ENCODE data around the gene SRPRA. TPM values are rescaled to one million over a fixed set of nuclear protein-coding genes. Genes with fewer than 3 reads are reported as not detected.

Gene SRPRA, protein sequence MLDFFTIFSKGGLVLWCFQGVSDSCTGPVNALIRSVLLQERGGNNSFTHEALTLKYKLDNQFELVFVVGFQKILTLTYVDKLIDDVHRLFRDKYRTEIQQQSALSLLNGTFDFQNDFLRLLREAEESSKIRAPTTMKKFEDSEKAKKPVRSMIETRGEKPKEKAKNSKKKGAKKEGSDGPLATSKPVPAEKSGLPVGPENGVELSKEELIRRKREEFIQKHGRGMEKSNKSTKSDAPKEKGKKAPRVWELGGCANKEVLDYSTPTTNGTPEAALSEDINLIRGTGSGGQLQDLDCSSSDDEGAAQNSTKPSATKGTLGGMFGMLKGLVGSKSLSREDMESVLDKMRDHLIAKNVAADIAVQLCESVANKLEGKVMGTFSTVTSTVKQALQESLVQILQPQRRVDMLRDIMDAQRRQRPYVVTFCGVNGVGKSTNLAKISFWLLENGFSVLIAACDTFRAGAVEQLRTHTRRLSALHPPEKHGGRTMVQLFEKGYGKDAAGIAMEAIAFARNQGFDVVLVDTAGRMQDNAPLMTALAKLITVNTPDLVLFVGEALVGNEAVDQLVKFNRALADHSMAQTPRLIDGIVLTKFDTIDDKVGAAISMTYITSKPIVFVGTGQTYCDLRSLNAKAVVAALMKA
- 89.8 TPM for polyA plus RNA-seq (2013)

DNA sequence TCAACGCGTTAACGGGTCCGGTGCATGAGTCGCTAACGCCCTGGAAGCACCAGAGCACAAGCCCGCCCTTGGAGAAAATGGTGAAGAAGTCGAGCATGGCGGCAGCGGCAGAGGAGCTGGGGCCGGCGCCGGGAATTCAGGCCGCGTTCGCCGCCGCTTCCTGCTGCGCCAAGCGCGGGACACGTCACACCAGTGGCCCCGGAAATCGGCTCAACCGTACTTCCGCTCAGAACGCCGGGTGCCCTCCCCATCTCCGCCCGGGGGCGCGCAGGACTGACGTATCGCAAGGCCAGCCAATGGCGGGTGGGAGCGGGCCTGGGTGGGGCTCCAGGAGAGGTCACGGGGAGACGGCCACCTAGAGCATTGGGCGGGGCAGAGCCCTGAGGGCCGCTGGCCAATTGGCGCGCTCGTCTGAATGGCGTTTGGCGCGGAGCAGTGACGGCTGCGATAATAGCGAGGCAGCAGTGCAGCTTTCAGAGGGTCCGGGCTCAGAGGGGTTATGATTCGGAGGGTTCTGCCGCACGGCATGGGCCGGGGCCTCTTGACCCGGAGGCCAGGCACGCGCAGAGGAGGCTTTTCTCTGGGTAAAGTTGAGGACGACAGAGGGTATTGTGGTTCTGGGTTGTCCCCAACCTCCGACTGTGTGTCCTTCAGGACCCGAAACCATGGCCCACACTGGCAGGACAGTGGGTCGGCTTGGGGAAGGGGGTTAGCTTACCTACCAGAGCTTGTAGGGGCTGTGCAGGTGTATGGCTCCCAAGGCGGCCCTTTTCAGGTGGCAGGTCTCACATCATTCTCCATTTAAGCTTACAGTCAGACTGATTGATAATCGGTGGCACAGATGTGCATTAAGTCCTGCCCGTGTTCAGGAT is at the start of gene SRPRA, which contains the start of gene FOXRED1:
TSS of gene SRPRA (minus strand) at position 188 of the 872 bp plus-strand sequence. CDS start at position 97, 91 bp downstream.
TSS of gene FOXRED1 (plus strand) at position 447 of the 872 bp plus-strand sequence. CDS start at position 500, 53 bp downstream.
- Histone ChIP-seq H3K27me3 (replicated peaks in 2 of 5; ENCODE audit: control insufficient read depth in 4 of 5, insufficient read depth in 5 of 5, low read length in 4 of 5) (no peaks in the 10 kb centered on the region), H3K27ac (ENCODE audit: insufficient read depth in 1 of 2, low read depth in 1 of 2, low read length in 2 of 2, poor library complexity in 1 of 2, severe bottlenecking in 2 of 2) (peak within 1 kb of the TSS; percentile 89 to 94), H3K9me3 (ENCODE audit: control extremely low read depth in 1 of 5, control insufficient read depth in 4 of 5, insufficient read depth in 2 of 5, low read depth in 1 of 5, low read length in 4 of 5) (no peaks in the 10 kb centered on the region), H3K4me1 (ENCODE audit: control extremely low read depth in 1 of 4, control insufficient read depth in 4 of 4, insufficient read depth in 4 of 4, low read length in 3 of 4) (peaks cover 7 to 19% (median 17%) of the 10 kb centered on the region in 4 experiments), H3K36me3 (ENCODE audit: control insufficient read depth in 4 of 4, insufficient read depth in 4 of 4, low read length in 3 of 4) (peaks cover 11 to 66% (median 38%) of the 10 kb centered on the region in 4 experiments), H3K4me3 (ENCODE audit: control insufficient read depth in 1 of 7, extremely low read depth in 1 of 7, insufficient read depth in 4 of 7, low read depth in 2 of 7, low read length in 6 of 7) (peak within 1 kb of the TSS; percentile 87 to 99 (median 97))
- peak; percentile 99 to 100 (median 100) for DNase-seq
- ChIA-PET POLR2A (interaction anchor here (0.6 to 1.6 kb wide), 4 partner anchors 10 to 381 kb away, joined by 3 to 7 read pairs (median 4); partner anchors contain the start of genes FAM118B and TIRAP), CTCF (interaction anchor here (0.7 kb wide), 1 partner anchor 11 kb away, joined by 4 read pairs; no protein-coding TSS in a partner anchor)
- under 1% methylated on average over 54 of the region's 64 CpGs for WGBS (ENCODE audit: insufficient coverage)

DNA sequence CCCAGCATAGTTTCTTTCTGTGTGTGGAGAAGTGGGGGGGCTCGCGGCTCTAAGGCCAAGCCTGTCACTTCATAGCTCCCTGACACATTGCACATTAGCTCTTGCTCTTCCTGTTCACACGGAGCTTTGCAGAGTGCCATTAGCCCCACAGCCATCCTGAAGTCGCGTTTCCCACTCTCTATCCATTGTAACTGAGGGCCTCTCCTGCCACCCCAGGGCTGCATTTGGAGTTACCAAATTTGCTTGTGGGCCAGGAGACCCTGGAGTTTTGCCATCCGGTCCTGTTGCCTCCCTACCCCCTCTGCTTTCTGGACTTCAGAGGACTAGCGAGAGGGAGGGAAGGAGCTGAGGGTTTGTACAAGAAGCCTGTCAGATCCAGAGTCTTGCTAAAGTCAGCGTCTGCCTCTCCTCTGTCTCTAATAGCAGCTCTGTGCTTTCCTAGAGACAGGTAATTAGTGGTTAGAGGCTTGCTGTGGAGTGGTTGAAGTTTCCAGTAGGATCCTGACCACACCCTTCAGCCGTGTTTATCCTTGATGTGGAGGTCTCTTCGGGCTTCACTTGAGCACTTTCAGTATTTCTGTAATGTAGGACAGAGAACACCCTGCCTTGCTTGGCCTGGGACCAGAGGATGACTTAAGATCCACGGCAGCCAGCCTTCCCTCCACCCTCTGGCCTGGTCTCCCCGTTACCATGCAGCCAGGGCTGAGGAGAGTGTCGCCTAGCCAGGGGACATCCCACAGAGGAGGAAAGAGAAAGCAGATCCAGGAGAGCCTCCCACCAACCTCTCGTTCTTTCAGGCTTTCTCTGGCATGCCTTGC is 49.3 kb upstream of the SRPRA start:
- H3K4me1 ChIP-seq (ENCODE audit: control extremely low read depth in 1 of 4, control insufficient read depth in 4 of 4, insufficient read depth in 4 of 4, low read length in 3 of 4), result peaks cover 18 to 61% (median 36%) of the 10 kb centered on the region in 4 experiments

DNA sequence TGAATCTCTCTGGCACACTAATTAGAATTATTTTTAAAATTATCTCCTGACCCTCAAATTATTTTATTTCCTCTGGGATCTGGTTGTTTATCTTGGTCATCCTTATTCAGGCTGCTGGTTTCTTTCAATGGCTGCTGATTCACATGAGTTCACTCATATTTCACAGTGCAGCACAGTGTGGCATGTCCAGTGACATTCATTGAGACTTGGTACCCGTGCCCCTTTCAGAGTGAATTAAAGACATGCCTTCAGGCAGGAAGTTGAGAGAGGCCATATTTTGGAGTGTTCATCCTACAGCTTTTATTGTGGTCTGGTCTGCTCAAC is 48.7 kb upstream of the SRPRA start:
- POLR2A ChIA-PET, result interaction anchor here (0.7 kb wide), 1 partner anchor 24 kb away, joined by 3 read pairs; no protein-coding TSS in a partner anchor
- Histone ChIP-seq H3K36me3 (ENCODE audit: control insufficient read depth in 4 of 4, insufficient read depth in 4 of 4, low read length in 3 of 4) (peaks cover 0 to 21% (median 2%) of the 10 kb centered on the region in 4 experiments), H3K4me1 (ENCODE audit: control extremely low read depth in 1 of 4, control insufficient read depth in 4 of 4, insufficient read depth in 4 of 4, low read length in 3 of 4) (peaks cover 18 to 66% (median 41%) of the 10 kb centered on the region in 4 experiments), H3K4me3 (ENCODE audit: control insufficient read depth in 1 of 7, extremely low read depth in 1 of 7, insufficient read depth in 4 of 7, low read depth in 2 of 7, low read length in 6 of 7) (peak overlapping the region in 2 of 7 experiments; percentile 34 to 48), H3K27ac (ENCODE audit: insufficient read depth in 1 of 2, low read depth in 1 of 2, low read length in 2 of 2, poor library complexity in 1 of 2, severe bottlenecking in 2 of 2) (no peak overlapping the region), H3K9me3 (ENCODE audit: control extremely low read depth in 1 of 5, control insufficient read depth in 4 of 5, insufficient read depth in 2 of 5, low read depth in 1 of 5, low read length in 4 of 5) (peaks cover 0 to 2% (median 0%) of the 10 kb centered on the region in 5 experiments), H3K27me3 (replicated peaks in 2 of 5; ENCODE audit: control insufficient read depth in 4 of 5, insufficient read depth in 5 of 5, low read length in 4 of 5) (no peaks in the 10 kb centered on the region)
- CTCF ChIA-PET, result interaction anchor here (1.0 to 2.0 kb wide), 6 partner anchors 10 to 166 kb away, joined by 3 to 12 read pairs (median 4); no protein-coding TSS in a partner anchor
- no peak for DNase-seq
- 0% methylated on average over 1 of the region's 1 CpG for WGBS (ENCODE audit: insufficient coverage)

More for the DNA sequence above, 49.3 kb upstream of the SRPRA start:
- DNase-seq, result peak in 2 of 3 donors; percentile 70 to 80
- peaks cover 0 to 17% (median 2%) of the 10 kb centered on the region in 4 experiments for H3K36me3 ChIP-seq (ENCODE audit: control insufficient read depth in 4 of 4, insufficient read depth in 4 of 4, low read length in 3 of 4)
- CTCF ChIA-PET, result interaction anchor here (1.0 to 2.4 kb wide), 13 partner anchors 8 to 165 kb away, joined by 3 to 20 read pairs (median 4); no protein-coding TSS in a partner anchor
- H3K27me3 ChIP-seq (replicated peaks in 2 of 5; ENCODE audit: control insufficient read depth in 4 of 5, insufficient read depth in 5 of 5, low read length in 4 of 5), result no peaks in the 10 kb centered on the region
- H3K4me3 ChIP-seq (ENCODE audit: control insufficient read depth in 1 of 7, extremely low read depth in 1 of 7, insufficient read depth in 4 of 7, low read depth in 2 of 7, low read length in 6 of 7), result peak overlapping the region in 3 of 7 experiments; percentile 34 to 48 (median 35)
- peaks cover 0 to 2% (median 0%) of the 10 kb centered on the region in 5 experiments for H3K9me3 ChIP-seq (ENCODE audit: control extremely low read depth in 1 of 5, control insufficient read depth in 4 of 5, insufficient read depth in 2 of 5, low read depth in 1 of 5, low read length in 4 of 5)
- POLR2A ChIA-PET, result interaction anchor here (0.7 to 1.4 kb wide), 4 partner anchors 11 to 38 kb away, joined by 3 to 4 read pairs (median 4); no protein-coding TSS in a partner anchor
- H3K27ac ChIP-seq (ENCODE audit: insufficient read depth in 1 of 2, low read depth in 1 of 2, low read length in 2 of 2, poor library complexity in 1 of 2, severe bottlenecking in 2 of 2), result peak overlapping the region in 1 of 2 experiments; percentile 72
- WGBS (ENCODE audit: insufficient coverage), result 29% methylated on average over 11 of the region's 14 CpGs

DNA sequence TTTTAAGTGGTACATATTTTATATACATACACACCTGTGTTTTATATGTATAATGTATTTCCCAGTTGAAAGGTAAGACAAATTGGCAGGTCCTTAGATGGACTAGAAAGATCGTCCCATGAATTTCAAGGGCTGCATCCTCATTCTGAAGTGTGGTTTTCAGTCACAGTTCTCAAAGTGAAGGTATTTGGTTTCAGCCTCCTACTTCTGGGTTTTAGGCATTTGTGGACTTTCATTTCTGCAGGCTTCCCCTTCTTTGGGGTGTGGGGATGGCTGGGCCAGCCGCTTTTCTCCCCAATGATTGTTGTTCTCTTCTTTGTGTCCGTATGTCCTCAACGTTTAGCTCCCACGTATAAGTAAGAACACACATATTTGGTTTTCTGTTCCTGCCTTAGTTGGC is 45.1 kb upstream of the SRPRA start:
- POLR2A ChIA-PET, result no interaction called here

DNA sequence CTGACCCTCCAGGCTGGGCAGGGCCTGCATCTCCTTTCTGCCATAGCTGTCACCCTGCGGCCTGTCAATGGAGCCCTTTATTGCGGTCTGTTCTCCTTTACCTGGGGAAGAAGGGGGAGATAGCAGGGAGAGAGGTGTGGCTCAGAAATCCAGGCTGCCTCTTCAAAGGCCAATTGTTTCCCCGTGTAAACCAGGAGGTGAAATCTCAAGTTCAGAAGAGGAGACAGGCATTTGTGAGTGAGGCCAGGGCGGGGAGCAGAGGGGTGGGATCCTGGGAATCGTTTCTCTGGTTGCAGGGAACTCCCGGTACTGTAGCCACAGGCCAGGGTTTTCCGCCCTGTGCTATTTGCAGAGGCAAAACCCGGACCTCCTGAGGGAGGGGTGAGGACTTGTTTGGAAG is 44.3 kb upstream of the SRPRA start:
- Histone ChIP-seq H3K27ac (ENCODE audit: insufficient read depth in 1 of 2, low read depth in 1 of 2, low read length in 2 of 2, poor library complexity in 1 of 2, severe bottlenecking in 2 of 2) (no peak overlapping the region), H3K4me1 (ENCODE audit: control extremely low read depth in 1 of 4, control insufficient read depth in 4 of 4, insufficient read depth in 4 of 4, low read length in 3 of 4) (peaks cover 8 to 57% (median 33%) of the 10 kb centered on the region in 4 experiments), H3K27me3 (replicated peaks in 2 of 5; ENCODE audit: control insufficient read depth in 4 of 5, insufficient read depth in 5 of 5, low read length in 4 of 5) (no peaks in the 10 kb centered on the region), H3K36me3 (ENCODE audit: control insufficient read depth in 4 of 4, insufficient read depth in 4 of 4, low read length in 3 of 4) (peaks cover 0 to 37% (median 8%) of the 10 kb centered on the region in 4 experiments), H3K4me3 (ENCODE audit: control insufficient read depth in 1 of 7, extremely low read depth in 1 of 7, insufficient read depth in 4 of 7, low read depth in 2 of 7, low read length in 6 of 7) (no peak overlapping the region), H3K9me3 (ENCODE audit: control extremely low read depth in 1 of 5, control insufficient read depth in 4 of 5, insufficient read depth in 2 of 5, low read depth in 1 of 5, low read length in 4 of 5) (peaks cover 0 to 2% (median 0%) of the 10 kb centered on the region in 5 experiments)
- 96% methylated on average over 5 of the region's 8 CpGs for WGBS (ENCODE audit: insufficient coverage)
- ChIA-PET POLR2A (interaction anchor here (0.6 kb wide), 1 partner anchor 166 kb away, joined by 4 read pairs; no protein-coding TSS in a partner anchor), CTCF (interaction anchor here (1.1 to 11.9 kb wide), 7 partner anchors 29 to 167 kb away, joined by 3 to 105 read pairs (median 20); partner anchors contain the start of gene ST3GAL4)
- no peak for DNase-seq

More for the DNA sequence above, 45.1 kb upstream of the SRPRA start:
- CTCF ChIA-PET, result interaction anchor here (0.7 to 11.9 kb wide), 4 partner anchors 24 to 166 kb away, joined by 3 to 105 read pairs (median 12); no protein-coding TSS in a partner anchor
- Histone ChIP-seq H3K27me3 (replicated peaks in 2 of 5; ENCODE audit: control insufficient read depth in 4 of 5, insufficient read depth in 5 of 5, low read length in 4 of 5) (no peaks in the 10 kb centered on the region), H3K4me3 (ENCODE audit: control insufficient read depth in 1 of 7, extremely low read depth in 1 of 7, insufficient read depth in 4 of 7, low read depth in 2 of 7, low read length in 6 of 7) (no peak overlapping the region), H3K9me3 (ENCODE audit: control extremely low read depth in 1 of 5, control insufficient read depth in 4 of 5, insufficient read depth in 2 of 5, low read depth in 1 of 5, low read length in 4 of 5) (peaks cover 0 to 2% (median 0%) of the 10 kb centered on the region in 5 experiments), H3K36me3 (ENCODE audit: control insufficient read depth in 4 of 4, insufficient read depth in 4 of 4, low read length in 3 of 4) (peaks cover 0 to 30% (median 5%) of the 10 kb centered on the region in 4 experiments), H3K4me1 (ENCODE audit: control extremely low read depth in 1 of 4, control insufficient read depth in 4 of 4, insufficient read depth in 4 of 4, low read length in 3 of 4) (peaks cover 15 to 64% (median 42%) of the 10 kb centered on the region in 4 experiments), H3K27ac (ENCODE audit: insufficient read depth in 1 of 2, low read depth in 1 of 2, low read length in 2 of 2, poor library complexity in 1 of 2, severe bottlenecking in 2 of 2) (no peak overlapping the region)
- 88% methylated on average over 1 of the region's 5 CpGs for WGBS (ENCODE audit: insufficient coverage)
- no peak for DNase-seq

All from common myeloid progenitor, CD34-positive (primary cell).